ENCODE measurements around the gene SETD3. TPM values are rescaled to one million over a fixed set of nuclear protein-coding genes. Genes with fewer than 3 reads are reported as not detected.

The SETD3 gene
- polyA plus RNA-seq, 1 donor from 2014 or later, result 49.6 TPM

DNA sequence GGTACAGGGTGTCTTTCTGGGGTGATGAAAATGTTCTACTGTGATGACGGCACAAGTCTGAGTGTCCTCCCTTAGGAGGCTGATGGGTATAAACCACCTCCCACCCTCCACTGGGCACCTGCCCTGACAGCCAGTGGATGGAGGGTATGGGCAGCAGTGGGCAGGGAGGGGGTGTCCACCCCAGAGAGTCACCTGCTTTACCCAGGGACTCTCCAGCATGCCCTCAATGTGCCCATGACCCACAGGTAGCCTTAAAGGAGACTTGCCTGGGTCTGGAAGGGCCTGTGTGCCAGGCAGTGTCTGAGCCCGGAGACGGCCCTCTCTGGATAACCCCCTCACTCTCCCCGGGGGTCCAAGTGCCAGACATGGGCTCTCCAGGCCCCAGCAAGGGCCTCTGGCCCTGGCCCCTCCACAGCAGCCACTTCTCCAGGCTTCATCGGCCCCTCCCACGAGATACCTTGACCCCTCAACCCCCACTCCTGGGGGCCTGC lies 39.3 kb upstream of the SETD3 start:
- H3K9me2 ChIP-seq (ENCODE audit: insufficient read depth, low read length), result no peaks in the 10 kb centered on the region
- no peaks in the 10 kb centered on the region for H4K20me1 ChIP-seq (ENCODE audit: insufficient read depth)
- H3F3A ChIP-seq (ENCODE audit: insufficient read depth, low read length, poor library complexity, severe bottlenecking), result no peaks in the 10 kb centered on the region
- no peak overlapping the region for H3K4me3 ChIP-seq (ENCODE audit: low read length)
- no peaks in the 10 kb centered on the region for H3K9me3 ChIP-seq (ENCODE audit: low read length)
- H3K27ac ChIP-seq (ENCODE audit: low read length), result no peak overlapping the region
- peaks cover 5% of the 10 kb centered on the region for H3K79me2 ChIP-seq (replicated peaks; ENCODE audit: insufficient read depth, low read length)
- no peak for TF ChIP-seq RAD21 (conservative IDR thresholded peaks at IDR 0.05)
- no peak for TF ChIP-seq EZH2 (IDR thresholded peaks at IDR 0.05; ENCODE audit: borderline replicate concordance, insufficient read depth, low read length, poor library complexity, severe bottlenecking)
- TF ChIP-seq, protein P1, sequence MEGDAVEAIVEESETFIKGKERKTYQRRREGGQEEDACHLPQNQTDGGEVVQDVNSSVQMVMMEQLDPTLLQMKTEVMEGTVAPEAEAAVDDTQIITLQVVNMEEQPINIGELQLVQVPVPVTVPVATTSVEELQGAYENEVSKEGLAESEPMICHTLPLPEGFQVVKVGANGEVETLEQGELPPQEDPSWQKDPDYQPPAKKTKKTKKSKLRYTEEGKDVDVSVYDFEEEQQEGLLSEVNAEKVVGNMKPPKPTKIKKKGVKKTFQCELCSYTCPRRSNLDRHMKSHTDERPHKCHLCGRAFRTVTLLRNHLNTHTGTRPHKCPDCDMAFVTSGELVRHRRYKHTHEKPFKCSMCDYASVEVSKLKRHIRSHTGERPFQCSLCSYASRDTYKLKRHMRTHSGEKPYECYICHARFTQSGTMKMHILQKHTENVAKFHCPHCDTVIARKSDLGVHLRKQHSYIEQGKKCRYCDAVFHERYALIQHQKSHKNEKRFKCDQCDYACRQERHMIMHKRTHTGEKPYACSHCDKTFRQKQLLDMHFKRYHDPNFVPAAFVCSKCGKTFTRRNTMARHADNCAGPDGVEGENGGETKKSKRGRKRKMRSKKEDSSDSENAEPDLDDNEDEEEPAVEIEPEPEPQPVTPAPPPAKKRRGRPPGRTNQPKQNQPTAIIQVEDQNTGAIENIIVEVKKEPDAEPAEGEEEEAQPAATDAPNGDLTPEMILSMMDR (IDR thresholded peaks at IDR 0.05; ENCODE audit: poor library complexity, severe bottlenecking), result no peak
- no peak for TF ChIP-seq MXI1 (conservative IDR thresholded peaks at IDR 0.05; ENCODE audit: poor library complexity, severe bottlenecking)
- TF ChIP-seq SMC3 (conservative IDR thresholded peaks at IDR 0.05; ENCODE audit: poor library complexity), result no peak
- TF ChIP-seq, protein P2, sequence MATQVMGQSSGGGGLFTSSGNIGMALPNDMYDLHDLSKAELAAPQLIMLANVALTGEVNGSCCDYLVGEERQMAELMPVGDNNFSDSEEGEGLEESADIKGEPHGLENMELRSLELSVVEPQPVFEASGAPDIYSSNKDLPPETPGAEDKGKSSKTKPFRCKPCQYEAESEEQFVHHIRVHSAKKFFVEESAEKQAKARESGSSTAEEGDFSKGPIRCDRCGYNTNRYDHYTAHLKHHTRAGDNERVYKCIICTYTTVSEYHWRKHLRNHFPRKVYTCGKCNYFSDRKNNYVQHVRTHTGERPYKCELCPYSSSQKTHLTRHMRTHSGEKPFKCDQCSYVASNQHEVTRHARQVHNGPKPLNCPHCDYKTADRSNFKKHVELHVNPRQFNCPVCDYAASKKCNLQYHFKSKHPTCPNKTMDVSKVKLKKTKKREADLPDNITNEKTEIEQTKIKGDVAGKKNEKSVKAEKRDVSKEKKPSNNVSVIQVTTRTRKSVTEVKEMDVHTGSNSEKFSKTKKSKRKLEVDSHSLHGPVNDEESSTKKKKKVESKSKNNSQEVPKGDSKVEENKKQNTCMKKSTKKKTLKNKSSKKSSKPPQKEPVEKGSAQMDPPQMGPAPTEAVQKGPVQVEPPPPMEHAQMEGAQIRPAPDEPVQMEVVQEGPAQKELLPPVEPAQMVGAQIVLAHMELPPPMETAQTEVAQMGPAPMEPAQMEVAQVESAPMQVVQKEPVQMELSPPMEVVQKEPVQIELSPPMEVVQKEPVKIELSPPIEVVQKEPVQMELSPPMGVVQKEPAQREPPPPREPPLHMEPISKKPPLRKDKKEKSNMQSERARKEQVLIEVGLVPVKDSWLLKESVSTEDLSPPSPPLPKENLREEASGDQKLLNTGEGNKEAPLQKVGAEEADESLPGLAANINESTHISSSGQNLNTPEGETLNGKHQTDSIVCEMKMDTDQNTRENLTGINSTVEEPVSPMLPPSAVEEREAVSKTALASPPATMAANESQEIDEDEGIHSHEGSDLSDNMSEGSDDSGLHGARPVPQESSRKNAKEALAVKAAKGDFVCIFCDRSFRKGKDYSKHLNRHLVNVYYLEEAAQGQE (IDR thresholded peaks at IDR 0.05; ENCODE audit: borderline replicate concordance), result no peak
- no peak for TF ChIP-seq POLR2AphosphoS5 (IDR thresholded peaks at IDR 0.05)
- no peak overlapping the region for H3K4me2 ChIP-seq (ENCODE audit: low read length)
- no peak overlapping the region for H3K9ac ChIP-seq (ENCODE audit: low read length)
- H3K27me3 ChIP-seq (ENCODE audit: insufficient read depth, low read depth, low read length), result no peaks in the 10 kb centered on the region
- H2AFZ ChIP-seq (ENCODE audit: low read depth, low read length), result no peak overlapping the region
- no peaks in the 10 kb centered on the region for H3K36me3 ChIP-seq (ENCODE audit: insufficient read depth, low read length)

- no peaks in the 10 kb centered on the region for H3K9me2 ChIP-seq (ENCODE audit: insufficient read depth, low read length)
- H2AFZ ChIP-seq (ENCODE audit: low read depth, low read length), result no peak overlapping the region
- H3F3A ChIP-seq (ENCODE audit: insufficient read depth, low read length, poor library complexity, severe bottlenecking), result no peaks in the 10 kb centered on the region
- no peaks in the 10 kb centered on the region for H4K20me1 ChIP-seq (ENCODE audit: insufficient read depth)
- no peak overlapping the region for H3K27ac ChIP-seq (ENCODE audit: low read length)
- no peaks in the 10 kb centered on the region for H3K9me3 ChIP-seq (ENCODE audit: low read length)
- H3K79me2 ChIP-seq (replicated peaks; ENCODE audit: insufficient read depth, low read length), result peaks cover 5% of the 10 kb centered on the region
- no peak overlapping the region for H3K4me3 ChIP-seq (ENCODE audit: low read length)
- TF ChIP-seq RAD21 (conservative IDR thresholded peaks at IDR 0.05), result no peak
- no peak for TF ChIP-seq POLR2AphosphoS5 (IDR thresholded peaks at IDR 0.05)
- TF ChIP-seq, protein P2 (IDR thresholded peaks at IDR 0.05; ENCODE audit: borderline replicate concordance), result no peak
- no peak for TF ChIP-seq TAF1 (IDR thresholded peaks at IDR 0.05; ENCODE audit: low read depth)
- no peak for TF ChIP-seq SMC3 (conservative IDR thresholded peaks at IDR 0.05; ENCODE audit: poor library complexity)
- TF ChIP-seq EP300 (conservative IDR thresholded peaks at IDR 0.05; ENCODE audit: poor library complexity, severe bottlenecking), result no peak
- no peak overlapping the region for H3K4me2 ChIP-seq (ENCODE audit: low read length)
- H3K36me3 ChIP-seq (ENCODE audit: insufficient read depth, low read length), result no peaks in the 10 kb centered on the region
- H3K9ac ChIP-seq (ENCODE audit: low read length), result no peak overlapping the region
- no peaks in the 10 kb centered on the region for H3K27me3 ChIP-seq (ENCODE audit: insufficient read depth, low read depth, low read length)
These were observed 38.8 kb upstream of the SETD3 start for GRCh38 chr14:99519347-99519881.
